WTC11 (cell line): ENCODE measurements around the gene SNX5.

Source experiments
- CREB1 ChIP-seq: sonication (generic); formaldehyde crosslinking; IDR thresholded peaks from 2 replicates; pipeline ENCODE4 v1.8.0; 2023; ENCODE audit warnings: mild to moderate bottlenecking, missing genetic modification reagents
- TF ChIP-seq, protein P1 (sequence below): fragments of 200-600 bp; IDR thresholded peaks from 2 replicates; pipeline ENCODE4 v1.8.0; 2022; ENCODE audit warnings: antibody characterized with exemption

DNA sequence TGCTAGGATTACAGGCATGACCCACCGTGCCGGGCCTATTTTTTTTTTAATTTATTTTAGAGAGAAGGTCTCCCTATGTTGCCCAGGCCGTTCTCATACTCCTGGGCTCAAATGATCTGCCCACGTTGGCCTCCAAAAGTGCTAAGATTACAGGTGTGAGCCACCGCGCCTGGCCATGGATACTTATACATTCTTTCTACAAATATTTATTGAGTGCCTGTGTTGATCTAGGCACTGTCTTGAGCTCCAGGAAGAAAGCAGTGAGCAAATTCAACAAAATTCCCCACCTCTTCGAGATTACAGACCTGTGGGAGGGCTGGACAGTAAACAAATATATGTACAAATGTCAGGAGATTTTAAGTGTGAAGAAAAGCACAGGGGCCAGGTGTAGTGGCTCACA, 38.1 kb upstream of the SNX5 start:
- TF ChIP-seq, protein P1, sequence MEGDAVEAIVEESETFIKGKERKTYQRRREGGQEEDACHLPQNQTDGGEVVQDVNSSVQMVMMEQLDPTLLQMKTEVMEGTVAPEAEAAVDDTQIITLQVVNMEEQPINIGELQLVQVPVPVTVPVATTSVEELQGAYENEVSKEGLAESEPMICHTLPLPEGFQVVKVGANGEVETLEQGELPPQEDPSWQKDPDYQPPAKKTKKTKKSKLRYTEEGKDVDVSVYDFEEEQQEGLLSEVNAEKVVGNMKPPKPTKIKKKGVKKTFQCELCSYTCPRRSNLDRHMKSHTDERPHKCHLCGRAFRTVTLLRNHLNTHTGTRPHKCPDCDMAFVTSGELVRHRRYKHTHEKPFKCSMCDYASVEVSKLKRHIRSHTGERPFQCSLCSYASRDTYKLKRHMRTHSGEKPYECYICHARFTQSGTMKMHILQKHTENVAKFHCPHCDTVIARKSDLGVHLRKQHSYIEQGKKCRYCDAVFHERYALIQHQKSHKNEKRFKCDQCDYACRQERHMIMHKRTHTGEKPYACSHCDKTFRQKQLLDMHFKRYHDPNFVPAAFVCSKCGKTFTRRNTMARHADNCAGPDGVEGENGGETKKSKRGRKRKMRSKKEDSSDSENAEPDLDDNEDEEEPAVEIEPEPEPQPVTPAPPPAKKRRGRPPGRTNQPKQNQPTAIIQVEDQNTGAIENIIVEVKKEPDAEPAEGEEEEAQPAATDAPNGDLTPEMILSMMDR = no peak
- TF ChIP-seq CREB1 (CRISPR knock-in tag) = no peak
